Suprapubic skin (tissue), 4 donors: ENCODE data around the gene SFTPB.
A peak's percentile ranks its signal among the peaks of the same experiment; 100 is the strongest.

Source experiments
- CTCF ChIP-seq, 2 donors: fragments of 200-600 bp in 1 of 2; fragments of 450-650 bp in 1 of 2; sonication (generic) in 1 of 2; IDR thresholded peaks; one replicate each; pipeline ENCODE4 v1.5.1; 2016 to 2019; ENCODE audit warnings: antibody characterized with exemption in 2 of 2, mild to moderate bottlenecking in 1 of 2, moderate library complexity in 1 of 2
- POLR2A ChIP-seq, 2 donors: fragments of 450-650 bp; IDR thresholded peaks; one replicate each; pipeline ENCODE4 v1.6.1; 2017; ENCODE audit warnings: antibody characterized with exemption in 2 of 2, mild to moderate bottlenecking in 2 of 2, moderate library complexity in 2 of 2
- POLR2AphosphoS5 ChIP-seq, 3 donors: sonication (generic); formaldehyde crosslinking; IDR thresholded peaks; one replicate each; pipeline ENCODE4 v1.6.1; 2017; ENCODE audit warnings: antibody characterized with exemption in 3 of 3

DNA sequence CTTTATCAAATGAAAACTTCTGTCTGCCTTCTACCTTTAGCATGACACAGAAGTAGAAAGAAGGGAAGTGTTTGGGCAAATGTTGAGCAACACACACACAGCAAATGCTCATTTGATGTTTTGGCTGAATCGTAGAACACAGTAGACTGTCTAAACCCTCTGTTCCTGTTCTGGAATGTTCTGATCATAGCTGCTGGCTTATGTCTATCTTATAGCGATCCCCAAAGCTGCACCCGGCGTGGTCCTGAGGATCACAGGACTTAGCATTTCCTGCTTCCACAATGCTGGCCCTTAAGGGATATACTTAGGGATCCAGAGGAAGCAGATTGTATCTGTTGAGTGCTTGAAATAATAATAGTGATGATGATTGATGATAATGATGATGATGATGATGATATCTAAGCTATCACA, 41.4 kb upstream of the SFTPB start:
- TF ChIP-seq POLR2A (IDR thresholded peaks at IDR 0.05), result no peak
- no peak for TF ChIP-seq CTCF (IDR thresholded peaks at IDR 0.05)
- TF ChIP-seq POLR2AphosphoS5 (IDR thresholded peaks at IDR 0.05), result peak in 1 of 3 donors; percentile 14
